GM21528 (cell line): Measurements from ENCODE around the gene COX19.
A peak's percentile ranks its signal among the peaks of the same experiment; 100 is the strongest.

ENCODE experiments used
- ATAC-seq: cut with Tn5 transposase; IDR thresholded peaks from one replicate; pipeline ENCODE4 v1.9.1; 2021; ENCODE audit warnings: mild to moderate bottlenecking, moderate library complexity; ENCODE audit not compliant: unreplicated experiment, low FRiP score

Gene COX19

GRCh38 chr7:992709-993607, 17.6 kb upstream of the COX19 start:
- peak; percentile 78 for ATAC-seq

GRCh38 chr7:991729-992656, 16.6 kb upstream of the COX19 start:
- ATAC-seq: no peak

GRCh38 chr7:990933-991728, 15.8 kb upstream of the COX19 start:
- ATAC-seq: no peak

GRCh38 chr7:990352-990932, 15.1 kb upstream of the COX19 start:
- no peak for ATAC-seq

GRCh38 chr7:988963-989529, 13.7 kb upstream of the COX19 start:
- no peak for ATAC-seq

GRCh38 chr7:988426-988911, 13.1 kb upstream of the COX19 start:
- ATAC-seq: no peak

GRCh38 chr7:987909-988308, 12.6 kb upstream of the COX19 start:
- no peak for ATAC-seq

GRCh38 chr7:986766-987751, 11.7 kb upstream of the COX19 start:
- ATAC-seq: no peak

- no peak for ATAC-seq
Measured at GRCh38 chr7:985915-986741, 10.8 kb upstream of the COX19 start.

GRCh38 chr7:985127-985416, 9.7 kb upstream of the COX19 start:
- no peak for ATAC-seq

- ATAC-seq: no peak
Measured at GRCh38 chr7:984361-985126, 9.2 kb upstream of the COX19 start.

- ATAC-seq: no peak
Measured at GRCh38 chr7:983616-984071, 8.3 kb upstream of the COX19 start.

GRCh38 chr7:983004-983615, 7.8 kb upstream of the COX19 start, which contains the start of gene CYP2W1:
CYP2W1 (plus strand) TSS chr7:983181; CDS start chr7:983212, 31 bp downstream.
- ATAC-seq: no peak

- no peak for ATAC-seq
Measured at GRCh38 chr7:982511-983003, 7.2 kb upstream of the COX19 start.

GRCh38 chr7:981793-982510, 6.6 kb upstream of the COX19 start:
- ATAC-seq: no peak
